DMS 273 (cell line): ENCODE results near the gene LEMD1.
A peak's percentile ranks its signal among the peaks of the same experiment; 100 is the strongest.
"Not testable (repeated sequence)": the region's sequence is repeated elsewhere in the genome, so short reads cannot be mapped to it uniquely, and the experiment has no call there.

ENCODE experiments used
- DNase-seq: peaks from one replicate; lab custom pipeline; 2025; ENCODE audit not compliant: unreplicated experiment; lab: John Stamatoyannopoulos, UW

Gene LEMD1

DNA sequence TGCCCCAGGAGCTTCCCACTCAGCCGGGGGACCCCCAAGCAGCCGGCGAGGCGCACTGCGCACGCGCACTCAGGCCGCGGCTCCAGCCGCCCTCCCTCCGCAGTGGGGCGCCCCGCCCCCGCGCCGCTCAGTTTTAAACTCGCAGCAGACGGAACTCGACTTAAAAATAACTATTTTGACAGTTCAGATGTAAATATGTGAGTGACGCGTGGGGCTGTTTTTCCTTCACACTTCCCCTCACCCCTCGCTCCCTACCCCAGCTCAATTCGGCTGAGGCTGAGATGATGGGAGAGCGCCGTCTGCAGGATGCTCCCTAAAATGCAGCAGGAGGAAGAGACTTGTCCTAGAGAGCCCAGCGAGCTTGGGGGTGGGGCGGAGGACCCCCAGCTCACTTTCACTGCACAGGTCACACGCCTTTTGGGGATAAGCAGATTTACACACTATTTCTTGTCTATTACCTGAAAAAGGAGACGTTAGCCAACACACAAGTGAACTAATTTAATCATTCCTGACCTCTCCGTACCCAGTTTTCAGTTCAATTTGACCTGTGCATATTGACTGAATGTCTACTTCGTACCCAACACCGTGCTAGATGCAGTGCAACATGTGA is 8.9 kb upstream of the LEMD1 start:
- DNase-seq: peak; percentile 72

DNA sequence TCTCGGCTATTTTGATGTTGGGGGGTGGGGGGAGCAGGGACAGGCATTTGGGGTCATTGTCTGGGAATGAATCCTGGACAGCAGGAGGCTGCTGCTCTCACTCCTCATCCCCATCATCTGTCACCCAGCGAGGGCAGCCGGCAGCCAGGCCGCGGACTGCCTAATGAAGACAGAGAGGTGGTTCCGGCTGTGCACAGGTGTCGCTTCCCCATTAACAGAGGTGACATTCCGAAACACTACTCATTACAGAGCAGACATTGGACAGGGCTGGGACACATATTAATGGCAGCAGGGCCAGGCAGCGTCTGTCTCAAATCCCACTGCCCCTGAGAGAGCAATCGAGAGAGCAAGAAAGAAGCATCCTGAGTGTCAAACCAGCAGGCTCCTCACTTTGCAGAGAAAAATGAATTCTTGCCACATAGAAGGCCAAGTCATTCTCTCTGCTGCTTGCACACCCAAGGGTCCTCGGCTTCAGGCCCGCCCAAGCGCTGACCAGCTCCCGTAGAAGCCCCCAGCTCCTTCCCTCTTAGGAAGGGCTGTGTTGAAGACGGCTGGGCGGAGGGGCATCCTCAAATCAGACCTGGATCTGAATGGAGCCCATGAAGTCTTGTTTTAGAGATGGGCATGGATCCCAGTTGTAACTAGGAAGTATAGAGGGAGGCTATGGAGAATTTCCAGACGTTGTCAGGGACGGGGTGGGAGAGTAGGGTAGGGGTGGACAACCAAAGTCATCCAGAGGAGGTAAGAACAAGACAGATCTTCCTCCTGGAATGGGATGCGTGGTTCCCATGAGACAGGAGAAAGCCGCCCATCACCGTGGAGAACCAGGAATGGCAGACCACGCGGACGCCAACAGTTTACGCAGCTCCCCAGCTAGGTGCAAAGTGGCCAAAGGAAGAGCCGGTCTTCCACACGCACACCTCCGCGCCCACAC is 8.2 kb upstream of the LEMD1 start:
- DNase-seq: no peak

DNA sequence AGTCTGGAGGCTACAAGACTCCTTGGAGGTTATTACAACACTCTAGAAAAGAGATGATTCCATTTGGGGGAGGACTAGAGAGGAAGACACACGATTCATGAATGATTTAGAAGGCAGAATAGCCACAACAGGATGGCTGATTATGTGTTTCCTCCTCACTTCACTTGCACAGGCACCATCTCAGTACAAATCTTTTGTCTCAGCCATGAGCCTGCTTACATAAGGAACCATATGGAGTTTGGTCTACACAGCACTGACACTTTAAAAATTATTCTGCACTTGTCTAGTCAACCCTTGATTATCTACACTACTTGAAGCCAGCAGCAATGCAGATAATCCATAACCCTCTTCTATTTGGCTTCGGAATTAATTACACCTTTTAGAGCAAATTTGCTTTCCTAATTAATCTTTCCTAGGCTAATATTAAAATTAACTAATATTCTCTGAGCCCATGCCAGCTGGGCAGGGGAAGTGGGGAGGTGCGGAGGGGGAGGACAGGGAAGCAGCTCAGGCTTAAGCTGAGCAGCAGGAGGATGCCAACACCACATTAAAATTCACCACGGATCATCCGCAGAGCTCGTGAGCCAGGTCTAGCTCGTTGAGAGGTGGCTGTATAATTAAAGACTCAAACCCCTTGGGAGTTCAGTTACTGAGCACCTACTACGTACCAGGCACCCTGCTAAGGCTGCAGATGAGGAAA is 3.2 kb upstream of the LEMD1 start:
- no peak for DNase-seq

DNA sequence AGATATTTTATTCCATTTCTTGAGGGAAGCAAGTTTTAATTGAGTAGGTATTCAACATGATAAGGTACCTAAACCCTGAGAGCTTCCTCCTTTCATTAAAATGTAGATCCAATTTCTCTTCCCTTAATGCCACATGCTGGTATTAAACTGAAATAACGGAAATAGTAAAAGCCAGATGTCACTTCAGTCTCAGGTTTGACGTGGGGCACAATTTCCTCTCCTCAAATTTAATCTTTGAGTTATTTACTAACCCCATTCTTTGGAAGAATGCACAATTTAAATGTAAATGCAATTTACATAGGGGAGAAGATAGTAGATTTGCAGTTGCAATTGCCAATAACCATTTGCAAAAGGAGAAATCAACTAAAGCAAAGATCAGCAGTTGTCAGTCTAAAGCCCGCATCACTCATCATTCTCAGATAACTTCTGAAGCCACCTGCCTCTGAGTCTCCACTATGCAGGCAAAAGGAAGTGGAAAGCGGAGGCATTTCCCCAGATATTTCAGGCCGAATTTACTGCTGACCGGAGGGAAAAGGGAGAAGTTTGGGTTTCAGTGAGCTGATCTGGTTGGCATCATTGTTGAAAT is 2.1 kb upstream of the LEMD1 start:
- DNase-seq: no peak

DNA sequence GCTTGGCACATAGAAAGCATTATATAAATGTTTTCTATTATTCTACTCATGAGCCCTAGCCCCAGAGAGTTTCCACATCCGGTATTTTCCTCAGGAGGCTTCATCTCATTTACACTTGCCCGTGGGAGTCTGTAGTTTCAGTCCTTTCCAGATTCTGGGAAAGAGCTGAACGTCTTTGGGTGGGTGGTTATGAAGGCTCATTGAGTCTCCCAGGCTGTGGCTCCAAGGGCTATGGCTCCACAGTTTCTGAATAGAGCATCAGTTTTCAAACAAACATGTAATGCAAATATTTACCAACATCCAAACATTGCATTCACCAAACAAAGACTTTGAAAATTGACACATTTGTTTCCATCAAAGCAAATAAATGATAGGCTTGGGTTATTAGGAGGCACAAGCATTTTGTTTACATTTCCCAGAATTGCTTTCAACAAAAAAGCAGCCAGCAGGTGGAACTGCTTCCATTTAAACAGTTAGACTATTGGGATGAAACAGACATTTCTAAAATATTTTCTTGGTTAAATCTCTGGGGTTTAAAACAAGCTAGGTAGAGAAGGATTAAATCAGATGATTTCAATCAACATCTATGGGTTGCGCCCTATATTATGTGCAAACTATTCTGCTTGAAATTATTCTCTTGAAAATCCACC is 1.3 kb upstream of the LEMD1 start:
- no peak for DNase-seq

DNA sequence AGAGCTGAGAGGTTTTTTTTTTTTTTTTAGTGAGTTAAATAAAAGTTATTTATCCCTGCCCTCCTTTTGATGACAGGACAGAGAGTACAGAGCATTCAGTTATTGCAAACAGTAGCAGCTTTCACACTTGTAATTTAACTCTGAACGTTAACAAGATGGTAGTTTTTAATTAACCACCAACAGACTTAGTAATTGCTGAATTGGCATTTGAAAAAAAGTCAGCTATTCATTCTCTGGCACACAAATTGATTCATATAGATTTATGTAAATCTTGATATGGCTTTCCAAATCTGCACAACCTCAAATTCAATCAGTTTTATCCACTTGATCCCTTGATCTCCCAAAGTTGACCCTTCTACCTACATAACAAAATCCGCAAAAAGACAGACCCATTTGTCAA is 918 bp downstream of the LEMD1 start:
- no peak for DNase-seq

DNA sequence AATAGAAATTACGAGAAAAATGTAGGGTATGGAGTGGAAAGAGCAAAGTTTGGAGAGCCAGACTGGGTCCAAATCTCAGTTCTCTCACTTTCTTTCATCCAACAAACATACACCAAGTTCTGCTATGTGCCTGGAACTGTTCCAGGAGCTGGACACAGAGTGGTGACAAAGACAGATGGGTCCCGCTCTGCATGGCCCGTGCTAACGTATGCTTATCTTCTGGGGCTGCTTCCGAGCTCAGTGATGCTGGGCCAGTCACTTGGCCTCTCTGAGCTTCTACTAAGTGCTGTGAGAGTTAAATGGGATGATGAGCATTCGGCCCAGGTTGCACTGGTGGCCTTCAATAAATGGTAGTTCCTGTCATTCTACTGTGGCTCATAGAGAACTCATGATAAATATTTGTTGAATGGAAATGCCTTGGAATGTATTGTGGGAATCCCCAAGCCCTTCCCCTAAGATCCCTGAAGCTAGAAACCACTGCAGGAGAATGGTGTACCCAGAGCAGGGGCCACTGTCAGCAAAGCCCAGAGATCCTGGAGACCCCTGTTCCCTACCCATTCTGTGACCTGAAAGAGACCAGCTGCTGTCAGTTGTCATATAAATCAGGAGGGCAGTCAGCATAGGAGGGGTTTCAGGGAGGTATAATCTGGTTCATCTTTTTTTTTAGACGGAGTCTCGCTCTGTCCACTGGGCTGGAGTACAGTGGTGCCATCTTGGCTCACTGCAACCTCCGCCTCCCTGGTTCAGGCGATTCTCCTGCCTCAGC is 3.8 kb downstream of the LEMD1 start:
- no peak for DNase-seq

DNA sequence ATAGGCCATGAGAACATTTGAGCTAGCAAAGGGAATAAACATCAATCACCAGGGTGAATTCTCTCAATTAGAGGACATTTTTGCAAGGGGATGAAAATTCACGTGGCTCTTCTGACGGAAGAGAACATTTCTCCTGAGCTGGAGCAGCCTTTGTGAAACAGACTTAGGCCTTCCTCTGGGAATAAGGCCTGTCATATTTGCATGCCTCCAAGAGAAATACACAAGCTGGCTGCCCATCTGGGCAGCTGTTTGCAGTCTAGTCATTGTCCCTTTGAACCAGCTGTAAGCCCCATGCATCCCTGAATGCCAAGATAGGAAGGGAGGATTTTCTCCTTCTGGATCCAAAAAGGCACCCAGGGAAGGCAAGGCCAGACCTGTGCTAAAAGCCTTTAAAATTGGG is 5.5 kb downstream of the LEMD1 start:
- DNase-seq: peak; percentile 78

DNA sequence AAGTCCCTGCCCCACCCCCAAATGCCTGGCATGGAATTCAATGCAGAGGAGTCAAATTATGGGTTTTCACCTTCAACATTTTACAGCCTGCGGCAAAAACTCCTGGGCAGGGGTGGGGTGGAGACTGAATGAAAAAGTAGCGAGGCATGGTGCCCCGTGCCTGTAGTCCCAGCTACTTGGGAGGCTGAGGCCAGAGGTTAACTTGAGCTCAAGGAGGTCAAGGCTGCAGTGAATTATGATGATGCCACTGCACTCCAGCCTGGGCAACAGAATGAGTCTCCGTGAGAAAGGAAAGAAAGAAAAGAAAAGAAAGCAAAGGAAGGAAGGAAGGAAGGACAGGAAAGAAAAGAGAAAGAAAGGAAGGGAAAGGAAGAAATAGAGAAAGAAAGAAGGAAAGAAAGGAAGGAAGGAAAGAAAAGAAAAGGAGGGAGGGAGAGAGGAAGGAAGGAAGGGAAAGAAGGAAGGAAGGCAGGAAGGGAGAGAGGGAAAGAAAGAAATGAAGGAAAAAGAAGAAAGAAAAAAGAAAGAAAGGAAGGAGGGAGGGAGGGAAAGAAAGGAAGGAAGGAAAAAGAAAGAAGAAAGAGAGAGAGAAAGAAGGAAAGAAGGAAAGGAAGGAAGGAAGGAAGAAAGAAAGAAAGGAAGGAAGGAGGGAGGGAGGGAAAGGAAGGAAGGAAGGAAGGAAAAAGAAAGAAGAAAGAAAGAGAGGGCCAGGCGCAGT is 11.1 kb downstream of the LEMD1 start:
- no peak for DNase-seq

DNA sequence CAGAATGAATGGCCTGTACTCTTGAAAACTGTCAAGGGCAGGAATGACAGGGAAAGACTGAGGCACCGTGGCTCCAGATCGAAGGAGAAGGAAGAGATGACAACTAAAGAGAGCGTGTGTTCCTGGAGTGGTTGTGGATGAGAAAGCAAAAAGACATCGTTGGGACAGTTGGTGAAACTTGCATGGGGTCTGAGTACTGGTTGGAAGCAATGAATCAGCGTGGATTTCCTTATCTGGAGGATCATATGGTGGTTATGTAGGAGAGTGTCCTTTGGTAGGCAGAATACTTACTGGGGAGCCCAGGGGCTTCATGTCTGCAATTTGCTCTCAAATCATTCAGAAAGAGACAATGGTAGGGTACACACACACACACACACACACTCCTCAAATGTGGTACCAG is 13.9 kb downstream of the LEMD1 start:
- no peak for DNase-seq

DNA sequence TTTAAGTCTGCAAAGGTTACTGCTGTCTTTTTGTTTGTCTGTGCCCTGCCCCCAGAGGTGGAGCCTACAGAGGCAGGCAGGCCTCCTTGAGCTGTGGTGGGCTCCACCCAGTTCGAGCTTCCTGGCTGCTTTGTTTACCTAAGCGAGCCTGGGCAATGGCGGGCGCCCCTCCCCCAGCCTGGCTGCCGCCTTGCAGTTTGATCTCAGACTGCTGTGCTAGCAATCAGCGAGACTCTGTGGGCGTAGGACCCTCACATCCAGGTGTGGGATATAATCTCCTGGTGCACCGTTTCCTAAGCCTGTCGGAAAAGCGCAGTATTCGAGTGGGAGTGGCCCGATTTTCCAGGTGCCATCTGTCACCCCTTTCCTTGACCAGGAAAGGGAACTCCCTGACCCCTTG is 15.6 kb downstream of the LEMD1 start:
- DNase-seq: not testable (repeated sequence)

DNA sequence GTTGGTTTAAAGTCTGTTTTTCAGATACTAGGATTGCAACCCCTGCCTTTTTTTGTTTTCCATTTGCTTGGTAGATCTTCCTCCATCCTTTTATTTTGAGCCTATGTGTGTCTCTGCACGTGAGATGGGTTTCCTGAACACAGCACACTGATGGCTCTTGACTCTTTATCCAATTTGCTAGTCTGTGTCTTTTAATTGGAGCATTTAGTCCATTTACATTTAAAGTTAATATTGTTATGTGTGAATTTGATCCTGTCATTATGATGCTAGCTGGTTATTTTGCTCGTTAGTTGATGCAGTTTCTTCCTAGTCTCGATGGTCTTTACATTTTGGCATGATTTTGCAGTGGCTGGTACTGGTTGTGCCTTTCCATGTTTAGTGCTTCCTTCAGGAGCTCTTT is 17.4 kb downstream of the LEMD1 start:
- not testable (repeated sequence) for DNase-seq

DNA sequence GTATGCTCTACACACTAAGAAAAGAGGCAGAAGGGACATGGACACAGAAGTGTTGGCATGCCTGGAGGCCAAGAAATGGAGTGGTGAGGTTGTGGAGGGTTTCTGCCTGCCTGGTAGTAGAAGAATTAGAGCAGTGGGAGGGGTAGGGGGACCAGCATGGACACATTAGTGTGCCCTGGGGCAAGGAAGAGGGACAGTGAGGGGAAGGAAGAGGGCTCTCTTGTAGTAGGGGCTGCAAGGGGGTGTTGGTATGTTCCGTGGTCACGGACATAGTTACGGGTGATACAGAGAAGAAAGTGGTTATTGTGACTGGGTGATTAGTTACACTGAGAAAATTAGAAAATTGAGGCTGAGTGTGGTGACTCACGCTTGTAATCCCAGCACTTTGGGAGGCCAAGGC is 23.3 kb downstream of the LEMD1 start:
- DNase-seq: no peak

DNA sequence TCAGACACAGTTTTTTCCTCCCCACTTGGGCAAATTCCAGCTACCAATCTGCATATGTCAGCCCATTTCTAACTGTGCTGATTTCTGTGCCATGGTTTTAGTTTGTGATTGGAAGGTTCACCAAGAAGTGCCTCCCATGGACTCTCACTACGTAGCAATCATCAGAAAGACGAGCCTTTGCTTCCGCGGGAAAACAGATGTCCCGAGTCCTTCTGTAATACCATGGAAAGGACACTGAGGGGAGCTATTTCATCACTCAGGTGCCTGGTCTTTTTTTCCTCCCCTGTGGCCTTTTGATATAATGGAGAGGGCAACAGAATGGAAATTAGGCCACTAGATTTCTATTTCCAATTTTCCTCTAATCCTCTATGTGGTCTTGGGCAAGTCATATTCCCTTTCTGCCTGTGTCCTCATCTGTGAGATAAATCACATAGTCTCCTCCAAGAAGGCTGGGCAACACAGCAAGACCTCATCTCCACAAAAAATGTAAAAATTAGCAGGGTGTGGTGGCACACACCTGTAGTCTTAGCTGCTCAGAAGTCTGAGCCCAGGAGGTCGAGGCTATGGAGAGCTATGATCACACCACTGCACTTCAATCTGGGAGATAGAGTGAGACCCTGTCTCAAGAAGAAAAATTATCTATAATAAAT is 24.8 kb downstream of the LEMD1 start:
- peak; percentile 94 for DNase-seq

DNA sequence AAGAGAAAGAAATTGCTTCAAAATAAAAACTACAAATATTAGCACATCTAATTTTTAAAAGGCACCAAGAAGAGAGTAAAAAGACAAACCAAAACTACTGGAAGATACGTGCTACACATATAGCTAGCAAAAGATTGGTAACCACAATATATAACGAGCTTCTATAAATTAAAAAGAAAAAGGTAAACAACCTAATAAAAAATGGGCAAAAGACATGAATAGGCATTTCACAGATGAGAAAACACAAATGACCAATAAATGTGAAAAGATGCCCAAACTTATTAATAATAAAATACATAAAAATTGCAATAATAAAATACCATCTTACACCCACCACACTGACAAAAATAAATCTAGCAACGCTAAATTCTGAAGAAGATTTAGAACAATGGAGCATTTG is 26.2 kb downstream of the LEMD1 start:
- no peak for DNase-seq

DNA sequence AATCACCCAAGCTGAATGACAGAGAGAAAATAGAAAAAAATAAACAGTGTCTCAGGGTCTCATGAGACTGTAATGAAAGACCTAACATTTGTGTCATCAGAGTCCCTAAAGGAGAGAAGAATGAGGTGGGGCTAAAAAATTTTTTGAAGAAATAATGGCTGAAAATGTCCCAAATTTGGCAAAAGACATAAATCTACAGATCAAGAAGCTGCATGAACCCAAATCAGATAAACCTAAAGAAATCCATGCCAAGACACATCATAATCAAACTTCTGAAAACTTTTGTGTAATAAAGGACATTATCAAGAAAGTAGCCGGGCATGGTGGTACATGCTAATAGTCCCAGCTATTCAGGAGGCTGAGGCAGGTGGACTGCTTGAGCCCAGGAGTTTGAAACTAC is 29.2 kb downstream of the LEMD1 start:
- no peak for DNase-seq

DNA sequence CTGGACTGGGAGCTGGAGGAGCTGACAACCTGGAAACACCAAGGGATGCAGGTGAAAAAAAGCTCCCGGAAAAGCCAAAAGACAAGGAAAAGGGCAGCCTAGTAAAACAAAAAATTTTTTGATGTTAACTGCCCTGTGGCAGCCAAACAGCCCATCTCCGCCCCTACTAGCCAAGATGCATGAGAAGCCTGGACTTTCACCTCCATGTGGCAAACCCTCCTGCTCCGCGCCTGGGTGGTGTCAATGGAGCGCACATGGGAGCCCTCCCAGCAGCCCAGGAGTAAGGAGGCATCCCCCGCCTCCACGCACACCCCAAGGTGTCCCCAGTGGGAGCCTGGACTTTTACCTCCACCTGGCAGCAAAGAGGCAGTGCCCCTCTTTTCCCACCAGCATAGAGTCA is 30.5 kb downstream of the LEMD1 start:
- DNase-seq: no peak

DNA sequence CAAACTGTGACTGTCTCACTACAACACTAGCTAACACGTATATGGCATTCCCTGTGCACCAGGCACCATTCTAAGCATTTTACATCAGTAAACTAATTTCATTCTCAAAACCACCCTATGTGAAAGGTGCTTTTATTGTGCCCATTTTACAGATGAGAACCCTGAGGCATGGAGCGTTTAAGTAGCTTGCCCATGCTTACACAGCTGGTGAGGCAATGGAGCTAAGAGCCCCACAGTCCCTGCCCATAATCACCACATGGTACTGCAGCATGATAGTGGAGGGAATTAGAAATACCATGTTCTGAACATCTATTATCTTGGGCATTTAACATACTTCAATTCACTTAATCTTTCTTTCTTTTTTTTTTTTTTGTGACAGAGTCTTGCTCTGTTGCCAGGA is 34.0 kb downstream of the LEMD1 start:
- no peak for DNase-seq

DNA sequence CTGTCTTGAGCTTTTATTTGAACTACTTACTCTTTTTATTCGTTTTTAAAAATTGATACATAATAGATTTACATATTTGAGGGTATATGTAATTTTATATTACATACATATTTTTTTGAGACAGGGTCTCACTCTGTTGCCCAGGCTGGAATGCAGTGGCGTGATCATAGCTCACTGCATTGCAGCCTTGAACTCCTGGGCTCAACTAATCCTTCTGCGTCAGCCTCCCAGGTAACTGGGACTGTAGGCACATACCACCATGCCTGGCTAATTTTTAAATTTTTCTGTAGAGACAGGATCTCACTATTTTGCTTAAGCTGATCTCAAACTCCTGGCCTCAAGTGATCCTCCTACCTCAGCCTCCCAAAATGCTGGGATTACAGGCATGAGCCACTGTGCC is 38.9 kb downstream of the LEMD1 start:
- not testable (repeated sequence) for DNase-seq
